ENCODE measurements around the gene TEDC2. TPM values are rescaled to one million over a fixed set of nuclear protein-coding genes. Genes with fewer than 3 reads are reported as not detected.
A peak's percentile ranks its signal among the peaks of the same experiment; 100 is the strongest.

The TEDC2 gene
- total RNA-seq, 1 donor from 2014 or later = 0.68 TPM

DNA sequence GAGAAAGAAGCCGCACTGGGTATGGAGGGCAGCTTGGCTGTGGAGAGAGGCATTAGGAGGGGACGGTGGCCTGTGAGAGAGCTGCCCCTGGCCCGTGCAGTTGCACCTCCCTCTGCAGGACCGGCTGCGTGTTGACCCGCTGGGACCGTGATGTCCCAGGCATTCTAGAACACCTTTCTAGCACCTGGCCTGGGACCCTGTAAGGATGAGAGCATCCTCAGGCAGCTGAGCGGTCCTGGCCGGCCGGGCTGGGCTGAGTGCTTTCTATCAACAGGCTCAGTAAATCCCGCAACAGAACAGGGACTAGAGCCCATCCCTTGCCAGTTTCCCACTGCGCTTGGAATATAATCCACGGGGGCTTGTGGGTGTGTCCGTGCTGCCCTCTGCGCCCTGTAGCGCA, 29.7 kb downstream of the TEDC2 start:
- Histone ChIP-seq H3K9me3 (no peaks in the 10 kb centered on the region), H3K4me1 (peaks cover 34% of the 10 kb centered on the region), H3K27me3 (ENCODE audit: low read depth) (no peaks in the 10 kb centered on the region), H3K36me3 (no peaks in the 10 kb centered on the region), H3K27ac (no peak overlapping the region), H3K4me3 (no peak overlapping the region)
- TF ChIP-seq, protein P1, sequence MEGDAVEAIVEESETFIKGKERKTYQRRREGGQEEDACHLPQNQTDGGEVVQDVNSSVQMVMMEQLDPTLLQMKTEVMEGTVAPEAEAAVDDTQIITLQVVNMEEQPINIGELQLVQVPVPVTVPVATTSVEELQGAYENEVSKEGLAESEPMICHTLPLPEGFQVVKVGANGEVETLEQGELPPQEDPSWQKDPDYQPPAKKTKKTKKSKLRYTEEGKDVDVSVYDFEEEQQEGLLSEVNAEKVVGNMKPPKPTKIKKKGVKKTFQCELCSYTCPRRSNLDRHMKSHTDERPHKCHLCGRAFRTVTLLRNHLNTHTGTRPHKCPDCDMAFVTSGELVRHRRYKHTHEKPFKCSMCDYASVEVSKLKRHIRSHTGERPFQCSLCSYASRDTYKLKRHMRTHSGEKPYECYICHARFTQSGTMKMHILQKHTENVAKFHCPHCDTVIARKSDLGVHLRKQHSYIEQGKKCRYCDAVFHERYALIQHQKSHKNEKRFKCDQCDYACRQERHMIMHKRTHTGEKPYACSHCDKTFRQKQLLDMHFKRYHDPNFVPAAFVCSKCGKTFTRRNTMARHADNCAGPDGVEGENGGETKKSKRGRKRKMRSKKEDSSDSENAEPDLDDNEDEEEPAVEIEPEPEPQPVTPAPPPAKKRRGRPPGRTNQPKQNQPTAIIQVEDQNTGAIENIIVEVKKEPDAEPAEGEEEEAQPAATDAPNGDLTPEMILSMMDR (IDR thresholded peaks at IDR 0.05) = no peak
- no peak for ATAC-seq
- no peak for DNase-seq
- intact Hi-C loops (cut with DNase I) = no loop called here

DNA sequence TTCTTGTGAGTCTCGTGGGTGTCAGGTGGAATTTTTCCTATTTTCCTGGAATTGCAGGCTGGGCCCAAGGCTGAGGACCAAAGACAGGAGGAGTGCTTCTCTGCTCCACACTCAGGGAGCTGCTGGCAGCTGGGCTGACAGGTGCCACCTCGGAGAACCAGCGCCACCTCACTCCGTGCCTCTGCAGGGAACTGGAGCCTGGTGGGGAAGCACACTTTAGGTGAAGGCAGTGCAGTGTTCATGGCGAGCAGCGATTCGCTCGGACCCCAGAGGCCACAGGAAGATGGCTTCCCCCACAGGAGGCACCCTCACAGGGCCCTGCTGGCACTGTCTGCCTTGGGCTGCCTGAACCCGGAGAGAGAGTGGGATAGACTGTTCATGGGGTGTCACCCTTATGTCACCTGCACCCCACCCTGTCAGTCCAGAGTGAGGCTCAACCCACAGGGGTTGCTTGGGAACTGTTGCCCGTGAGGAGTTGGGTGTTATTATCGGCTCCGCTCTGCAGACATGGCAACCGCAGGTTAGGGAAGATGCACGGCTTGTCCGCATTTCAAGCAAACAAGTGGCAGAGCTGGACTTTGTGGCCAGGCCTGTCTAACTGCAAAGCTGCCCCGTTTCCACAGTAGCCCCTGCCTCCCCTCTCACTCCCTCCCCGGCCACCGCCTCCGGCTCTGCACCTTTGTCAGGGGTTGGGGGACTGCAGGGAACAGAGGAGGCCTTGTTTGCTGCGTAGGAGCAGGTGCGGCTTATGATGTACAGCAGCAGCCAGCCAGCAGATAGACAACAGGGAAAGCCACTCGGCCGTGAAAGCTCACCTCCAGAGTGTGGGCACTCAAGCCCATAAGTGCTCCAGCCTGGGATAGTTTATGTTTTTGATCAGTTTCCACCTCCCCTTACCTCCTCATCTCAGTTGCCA, 30.5 kb downstream of the TEDC2 start:
- Histone ChIP-seq H3K36me3 (no peaks in the 10 kb centered on the region), H3K9me3 (no peaks in the 10 kb centered on the region), H3K27me3 (ENCODE audit: low read depth) (no peaks in the 10 kb centered on the region), H3K4me3 (no peak overlapping the region), H3K27ac (no peak overlapping the region), H3K4me1 (peaks cover 31% of the 10 kb centered on the region)
- DNase-seq = no peak
- TF ChIP-seq, protein P1 (IDR thresholded peaks at IDR 0.05) = no peak
- no peak for ATAC-seq
- intact Hi-C loops (cut with DNase I) = no loop called here

DNA sequence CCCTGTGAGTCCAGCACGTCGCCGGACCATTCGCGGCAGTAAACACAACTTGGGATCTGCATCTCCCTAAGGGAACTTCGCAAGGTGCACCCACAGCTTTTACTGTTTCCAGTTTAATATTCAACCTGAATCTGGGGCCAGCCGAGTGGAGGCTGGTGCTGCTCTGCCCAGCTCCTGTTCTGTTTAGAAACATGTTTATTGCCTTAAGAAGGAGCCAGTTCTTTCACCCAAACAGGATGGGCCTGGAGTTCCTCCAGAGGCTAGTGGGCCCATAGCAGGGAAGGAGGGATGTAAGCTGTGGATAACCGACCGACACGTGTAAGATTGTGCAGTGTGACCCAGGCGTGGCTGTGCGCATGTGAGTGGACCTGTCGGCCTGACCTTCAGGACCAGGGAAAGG, 32.4 kb downstream of the TEDC2 start:
- TF ChIP-seq, protein P1 (IDR thresholded peaks at IDR 0.05) = no peak
- Histone ChIP-seq H3K4me3 (no peak overlapping the region), H3K36me3 (peaks cover 14% of the 10 kb centered on the region), H3K27me3 (ENCODE audit: low read depth) (no peaks in the 10 kb centered on the region), H3K4me1 (peaks cover 24% of the 10 kb centered on the region), H3K9me3 (no peaks in the 10 kb centered on the region), H3K27ac (no peak overlapping the region)
- ATAC-seq (no peak), DNase-seq (no peak)
- intact Hi-C loops (cut with DNase I) = no loop called here

DNA sequence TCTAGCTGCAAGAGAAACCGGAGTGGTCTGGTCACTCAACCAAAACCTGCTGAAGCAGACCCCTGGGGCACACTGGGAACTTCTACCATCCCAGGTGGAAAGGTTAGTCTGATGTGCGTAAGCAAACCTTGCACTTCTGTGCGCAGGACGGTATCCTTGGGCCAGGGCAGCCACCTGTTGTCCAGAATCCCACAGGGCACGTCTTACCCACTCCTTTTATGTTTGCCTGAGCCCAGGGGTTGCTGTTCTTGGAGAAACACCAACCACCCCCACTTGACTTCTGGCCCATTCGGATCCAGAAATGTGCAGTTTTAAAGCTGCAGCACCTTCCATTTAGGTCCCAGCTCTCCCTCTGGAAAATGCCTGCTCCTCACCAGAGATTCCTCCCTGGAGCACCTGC, 33.7 kb downstream of the TEDC2 start:
- ATAC-seq = peak; percentile 69 to 78
- peak overlapping the region; percentile 20 for H3K27ac ChIP-seq

DNA sequence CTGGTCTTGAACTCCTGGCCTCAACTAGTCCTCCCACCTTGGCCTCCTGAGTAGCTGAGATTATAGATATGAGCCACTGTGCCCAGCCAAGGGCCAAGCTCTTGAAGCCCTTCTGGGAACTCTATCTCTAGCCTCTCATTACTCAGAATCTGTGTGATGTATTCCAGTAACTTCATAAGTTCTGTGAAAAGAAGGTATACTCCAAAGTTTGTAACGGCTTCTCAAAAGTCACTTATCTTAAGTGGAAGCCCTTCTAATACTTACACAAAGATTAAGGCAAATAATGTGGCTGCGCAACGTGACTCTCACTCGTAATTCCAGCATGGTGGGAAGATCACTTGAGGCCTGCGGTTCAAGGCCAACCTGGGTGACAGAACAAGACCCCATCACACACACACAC, 34.7 kb downstream of the TEDC2 start:
- peak; percentile 65 to 84 for ATAC-seq
- DNase-seq = no peak
- Histone ChIP-seq H3K36me3 (peaks cover 26% of the 10 kb centered on the region), H3K9me3 (no peaks in the 10 kb centered on the region), H3K27ac (peak overlapping the region; percentile 33), H3K4me3 (no peak overlapping the region), H3K4me1 (peaks cover 40% of the 10 kb centered on the region), H3K27me3 (ENCODE audit: low read depth) (no peaks in the 10 kb centered on the region)
- intact Hi-C loops (cut with DNase I) = no loop called here
- TF ChIP-seq, protein P1 (IDR thresholded peaks at IDR 0.05) = no peak

More for the DNA sequence above, 33.7 kb downstream of the TEDC2 start:
- H3K36me3 ChIP-seq = peaks cover 18% of the 10 kb centered on the region
- H3K27me3 ChIP-seq (ENCODE audit: low read depth) = no peaks in the 10 kb centered on the region
- no peaks in the 10 kb centered on the region for H3K9me3 ChIP-seq
- DNase-seq = no peak
- intact Hi-C loops (cut with DNase I) = no loop called here
- no peak overlapping the region for H3K4me3 ChIP-seq
- H3K4me1 ChIP-seq = peaks cover 30% of the 10 kb centered on the region
- TF ChIP-seq, protein P1 (IDR thresholded peaks at IDR 0.05) = no peak

Data from lower lobe of right lung (tissue), 2 donors.